B cell (primary cell): ENCODE results near the gene CALHM1. TPM values are rescaled to one million over a fixed set of nuclear protein-coding genes. Genes with fewer than 3 reads are reported as not detected.

Source experiments
- ATAC-seq: fragments of 200-7000 bp; cut with Tn5 transposase; one replicate; pipeline ENCODE4 v1.10.0; 2021; ENCODE audit warnings: low read depth, mild to moderate bottlenecking, moderate number of reproducible peaks, moderate library complexity
- CTCF ChIA-PET: fragments of 350-600 bp; sonication (Branson Sonifier 250); formaldehyde crosslinking; loops from one replicate; lab custom pipeline; 2021; ENCODE audit warnings: antibody characterized with exemption, inconsistent platforms; lab: Charles Lee
- POLR2A ChIA-PET: fragments of 350-600 bp; sonication (Branson Sonifier 250); formaldehyde crosslinking; loops from one replicate; lab custom pipeline; 2021; ENCODE audit warnings: antibody characterized with exemption; lab: Charles Lee
- DNase-seq: peaks from one replicate; pipeline ENCODE4 v3.0.0; 2013
- H2AFZ ChIP-seq: 2 replicates; pipeline ENCODE4 v1.6.1; 2012; ENCODE audit warnings: mild to moderate bottlenecking, low read depth, low read length; ENCODE audit not compliant: insufficient read depth, poor library complexity, severe bottlenecking
- H3K27ac ChIP-seq, 2 donors: 1 replicate in 1 of 2; 2 replicates in 1 of 2; pipeline ENCODE4 v1.5.1; 2012 to 2013; ENCODE audit warnings: low read length in 2 of 2, mild to moderate bottlenecking in 2 of 2, moderate library complexity in 1 of 2
- H3K27me3 ChIP-seq, 4 experiments: fragments of 200-600 bp in 1 of 4; sonication (generic) in 1 of 4; replicated peaks in 1 of 4; 1 replicate in 2 of 4; 2 replicates in 2 of 4; pipeline versions ENCODE4 v1.6.1 to v1.7.0; 2013 to 2016; ENCODE audit warnings: low read length in 3 of 4, mild to moderate bottlenecking in 2 of 4, mixed read lengths in 1 of 4, moderate library complexity in 1 of 4; ENCODE audit not compliant: insufficient read depth in 4 of 4, control insufficient read depth in 3 of 4; ENCODE audit errors: control extremely low read depth in 1 of 4
- H3K36me3 ChIP-seq, 2 experiments: replicated peaks in 1 of 2; 1 replicate in 1 of 2; 2 replicates in 1 of 2; pipeline versions ENCODE4 v1.6.1 to v1.7.1; 2013; ENCODE audit warnings: low read length in 1 of 2; ENCODE audit not compliant: insufficient read depth in 2 of 2, control insufficient read depth in 1 of 2; ENCODE audit errors: control extremely low read depth in 1 of 2, extremely low read depth in 1 of 2
- H3K4me1 ChIP-seq, 2 donors: fragments of 200-600 bp in 1 of 2; sonication (generic) in 1 of 2; 1 replicate in 1 of 2; 2 replicates in 1 of 2; pipeline versions ENCODE4 v1.5.1 to v1.6.1; 2013 to 2017; ENCODE audit warnings: low read length in 2 of 2; ENCODE audit not compliant: control insufficient read depth in 2 of 2, insufficient read depth in 2 of 2
- H3K4me2 ChIP-seq: replicated peaks from 2 replicates; pipeline ENCODE3; 2012; ENCODE audit warnings: mild to moderate bottlenecking, low read depth, low read length; ENCODE audit not compliant: poor library complexity, severe bottlenecking
- H3K4me3 ChIP-seq, 5 experiments: fragments of 200-600 bp in 1 of 5; sonication (generic) in 1 of 5; 1 replicate in 3 of 5; 2 replicates in 2 of 5; pipeline versions ENCODE4 v1.5.1 to v1.7.0; 2011 to 2016; ENCODE audit warnings: low read length in 4 of 5, mild to moderate bottlenecking in 4 of 5, low read depth in 2 of 5, control low read depth in 1 of 5, moderate library complexity in 1 of 5; ENCODE audit not compliant: insufficient read depth in 1 of 5; ENCODE audit errors: control extremely low read depth in 1 of 5, extremely low read depth in 1 of 5
- H3K79me2 ChIP-seq: fragments of 200-600 bp; sonication (generic); one replicate; pipeline ENCODE4 v1.6.0; 2016; ENCODE audit warnings: low read length; ENCODE audit not compliant: control insufficient read depth, insufficient read depth
- H3K9ac ChIP-seq: fragments of 200-600 bp; sonication (generic); 2 replicates; pipeline ENCODE4 v1.6.1; 2017; ENCODE audit warnings: mild to moderate bottlenecking, low read length, moderate library complexity
- H3K9me3 ChIP-seq, 3 donors: one replicate each; pipeline versions ENCODE4 v1.6.1 to v1.7.1; 2013; ENCODE audit warnings: low read length in 2 of 3; ENCODE audit not compliant: control insufficient read depth in 2 of 3, insufficient read depth in 1 of 3; ENCODE audit errors: control extremely low read depth in 1 of 3
- H4K20me1 ChIP-seq: 2 replicates; pipeline ENCODE4 v1.6.0; 2012; ENCODE audit warnings: mild to moderate bottlenecking, low read length; ENCODE audit not compliant: insufficient read depth, control insufficient read depth, poor library complexity, severe bottlenecking
- H3K27ac Mint-ChIP-seq: one replicate; pipeline ENCODE4 v1.8.0; 2021; ENCODE audit warnings: mixed read lengths
- H3K27me3 Mint-ChIP-seq: one replicate; pipeline ENCODE4 v1.8.0; 2021; ENCODE audit warnings: mixed read lengths
- H3K4me1 Mint-ChIP-seq: one replicate; pipeline ENCODE4 v1.8.0; 2021; ENCODE audit warnings: mixed read lengths
- H3K4me3 Mint-ChIP-seq: one replicate; pipeline ENCODE4 v1.8.0; 2021; ENCODE audit warnings: mixed read lengths
- H3K9me3 Mint-ChIP-seq: one replicate; pipeline ENCODE4 v1.8.0; 2022; ENCODE audit warnings: mixed read lengths; ENCODE audit not compliant: insufficient read depth
- EZH2 ChIP-seq: IDR thresholded peaks from 2 replicates; pipeline ENCODE4 v1.6.1; 2012; ENCODE audit warnings: borderline replicate concordance, low read depth, mild to moderate bottlenecking, moderate library complexity, low read length; ENCODE audit not compliant: insufficient read depth, poor library complexity, severe bottlenecking
- WGBS: methylation state at CpG from one replicate; pipeline ENCODE4 v1.1.5; 2013; ENCODE audit warnings: missing lambda C conversion rate; ENCODE audit not compliant: insufficient coverage; 5-methylcytosine and 5-hydroxymethylcytosine counted together
- intact Hi-C: fragments of 100-400 bp; cut with micrococcal nuclease; formaldehyde crosslinking; loops from one replicate; pipeline ENCODE4 v1.10.0; 2022
- polyA plus RNA-seq: library from polyadenylated mRNA; depleted of rRNA; stranded (reverse); fragments of >200 nt; gene quantifications from 2 replicates; pipeline ENCODE4 v1.2.3, GENCODE V29; 2012
- total RNA-seq, 2 donors: library from RNA; stranded (reverse); fragments of 120-200 nt in 1 of 2; gene quantifications; 1 replicate in 1 of 2; 2 replicates in 1 of 2; pipeline versions ENCODE4 v1.2.3 to v1.2.4, GENCODE V29; 2013 to 2022
- TF ChIP-seq, protein P1 (sequence below): fragments of 200-600 bp; IDR thresholded peaks from one replicate; pipeline ENCODE4 v1.8.0; 2022; ENCODE audit warnings: antibody characterized with exemption, mild to moderate bottlenecking

Gene CALHM1
- total and polyA plus RNA-seq, 2 donors (not counting 1 experiment from before 2014, with no cell fraction given), result 0.16 to 0.34 TPM

DNA sequence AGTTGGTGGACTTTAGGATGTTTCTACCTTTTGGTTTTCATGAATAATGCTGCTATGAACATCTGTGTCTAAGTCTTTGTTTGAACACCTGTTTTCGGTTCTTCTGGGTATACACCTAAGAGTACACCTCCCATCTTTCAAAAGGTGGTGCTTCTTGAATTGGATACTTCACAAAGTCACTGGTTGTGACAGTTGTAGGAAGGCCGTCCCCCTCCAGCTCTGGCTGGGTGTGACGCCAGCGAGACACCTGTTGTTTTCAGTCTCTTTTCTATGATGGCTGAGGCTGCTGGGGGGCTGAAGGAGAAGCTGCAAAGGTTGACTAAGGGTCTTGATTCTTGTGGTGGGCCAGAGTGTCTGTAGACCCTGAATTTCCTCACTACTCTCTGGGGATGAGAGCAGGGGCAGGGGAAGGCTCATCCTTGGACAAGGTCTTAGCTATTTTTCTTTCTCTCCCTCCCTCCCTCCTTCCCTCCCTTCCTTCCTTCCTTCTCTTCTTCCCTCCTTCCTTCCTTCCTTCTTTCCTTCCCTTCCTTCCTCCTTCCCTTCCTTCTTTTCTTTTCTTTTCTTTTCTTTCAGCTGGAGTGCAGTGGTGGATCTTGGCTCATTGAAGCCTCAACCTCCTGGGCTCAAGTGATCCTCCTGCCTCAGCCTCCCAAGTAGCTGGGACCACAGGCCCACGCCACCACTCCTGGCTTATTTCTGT, 40.4 kb upstream of the CALHM1 start:
- TF ChIP-seq EZH2, result no peak
- TF ChIP-seq, protein P1, sequence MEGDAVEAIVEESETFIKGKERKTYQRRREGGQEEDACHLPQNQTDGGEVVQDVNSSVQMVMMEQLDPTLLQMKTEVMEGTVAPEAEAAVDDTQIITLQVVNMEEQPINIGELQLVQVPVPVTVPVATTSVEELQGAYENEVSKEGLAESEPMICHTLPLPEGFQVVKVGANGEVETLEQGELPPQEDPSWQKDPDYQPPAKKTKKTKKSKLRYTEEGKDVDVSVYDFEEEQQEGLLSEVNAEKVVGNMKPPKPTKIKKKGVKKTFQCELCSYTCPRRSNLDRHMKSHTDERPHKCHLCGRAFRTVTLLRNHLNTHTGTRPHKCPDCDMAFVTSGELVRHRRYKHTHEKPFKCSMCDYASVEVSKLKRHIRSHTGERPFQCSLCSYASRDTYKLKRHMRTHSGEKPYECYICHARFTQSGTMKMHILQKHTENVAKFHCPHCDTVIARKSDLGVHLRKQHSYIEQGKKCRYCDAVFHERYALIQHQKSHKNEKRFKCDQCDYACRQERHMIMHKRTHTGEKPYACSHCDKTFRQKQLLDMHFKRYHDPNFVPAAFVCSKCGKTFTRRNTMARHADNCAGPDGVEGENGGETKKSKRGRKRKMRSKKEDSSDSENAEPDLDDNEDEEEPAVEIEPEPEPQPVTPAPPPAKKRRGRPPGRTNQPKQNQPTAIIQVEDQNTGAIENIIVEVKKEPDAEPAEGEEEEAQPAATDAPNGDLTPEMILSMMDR, result no peak

DNA sequence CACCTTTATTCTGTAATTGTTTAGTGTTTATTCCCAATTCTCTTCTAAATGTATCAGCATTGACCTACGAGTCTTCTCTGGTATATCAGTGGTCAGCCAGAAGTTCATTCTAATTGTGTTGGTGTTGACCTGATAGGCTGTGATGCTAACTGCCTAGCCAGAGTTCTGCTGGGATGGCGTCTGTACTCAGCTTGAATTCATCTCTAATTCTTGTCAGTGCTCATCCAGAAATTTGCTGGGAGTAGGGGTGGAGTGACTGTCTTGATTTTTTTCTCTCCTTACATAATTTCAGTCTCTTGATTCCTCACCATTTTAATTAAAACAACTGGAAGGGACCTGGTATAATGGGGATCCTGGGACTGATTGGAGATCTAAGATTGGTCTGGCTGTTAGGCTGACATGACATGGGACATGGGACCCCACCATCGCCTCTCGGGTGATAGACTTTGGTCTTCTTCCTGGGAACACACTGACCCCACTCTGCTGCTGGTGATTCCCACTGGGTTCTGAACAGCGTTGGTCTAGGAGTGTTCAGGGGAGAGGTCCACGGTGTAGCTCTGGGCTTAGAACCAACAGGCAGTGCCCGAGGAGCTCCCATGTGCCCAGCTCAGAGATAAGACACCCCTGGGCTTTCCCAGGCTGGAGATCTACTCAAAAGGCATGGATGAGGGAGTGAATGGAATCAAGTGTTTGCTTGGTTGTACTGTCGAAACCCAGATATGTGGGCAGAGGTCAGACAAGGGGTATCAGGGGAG, 38.6 kb upstream of the CALHM1 start:
- TF ChIP-seq, protein P1, result no peak
- no peak for TF ChIP-seq EZH2
- no peak overlapping the region for H3K4me3 ChIP-seq
- H3K4me1 ChIP-seq, result peaks cover 14 to 16% of the 10 kb centered on the region in 2 donors
- H3K4me2 ChIP-seq, result no peak overlapping the region
- H2AFZ ChIP-seq, result no peak overlapping the region
- H3K27ac ChIP-seq, result no peak overlapping the region
- no peaks in the 10 kb centered on the region for H3K79me2 ChIP-seq
- no peaks in the 10 kb centered on the region for H4K20me1 ChIP-seq
- no peak overlapping the region for H3K9ac ChIP-seq
- Mint-ChIP-seq H3K4me3 (no peak overlapping the region), H3K4me1 (peaks cover 15% of the 10 kb centered on the region), H3K27ac (no peak overlapping the region), H3K9me3 (no peaks in the 10 kb centered on the region), H3K27me3 (peaks cover 67% of the 10 kb centered on the region)
- H3K36me3 ChIP-seq, result no peaks in the 10 kb centered on the region
- no peak for ATAC-seq
- ChIA-PET CTCF (interaction anchor here (1.1 kb wide), 1 partner anchor 82 kb away, joined by 4 read pairs; no protein-coding TSS in a partner anchor), POLR2A (no interaction called here)
- intact Hi-C loops, result no loop called here
- WGBS, result 97% methylated on average over 7 of the region's 8 CpGs
- DNase-seq, result no peak
- peaks cover 0 to 35% (median 25%) of the 10 kb centered on the region in 4 experiments for H3K27me3 ChIP-seq
- H3K9me3 ChIP-seq, result peaks cover 0 to 2% (median 0%) of the 10 kb centered on the region in 3 donors

More for the DNA sequence above, 40.4 kb upstream of the CALHM1 start:
- no peak for ATAC-seq
- 94% methylated on average over 3 of the region's 5 CpGs for WGBS
- no peak overlapping the region for H2AFZ ChIP-seq
- intact Hi-C loops, result no loop called here
- no peak for DNase-seq
- H3K27me3 ChIP-seq, result peaks cover 0 to 30% (median 17%) of the 10 kb centered on the region in 4 experiments
- peaks cover 65% of the 10 kb centered on the region for H3K27me3 Mint-ChIP-seq
- H3K27ac ChIP-seq, result no peak overlapping the region
- ChIA-PET POLR2A (no interaction called here), CTCF (no interaction called here)
- H3K4me2 ChIP-seq, result no peak overlapping the region
- no peaks in the 10 kb centered on the region for H4K20me1 ChIP-seq
- no peaks in the 10 kb centered on the region for H3K9me3 Mint-ChIP-seq
- H3K4me3 ChIP-seq, result no peak overlapping the region
- H3K27ac Mint-ChIP-seq, result no peak overlapping the region
- no peaks in the 10 kb centered on the region for H3K36me3 ChIP-seq
- H3K4me3 Mint-ChIP-seq, result no peak overlapping the region
- H3K4me1 ChIP-seq, result peaks cover 7% of the 10 kb centered on the region in 2 donors
- no peaks in the 10 kb centered on the region for H3K9me3 ChIP-seq
- H3K9ac ChIP-seq, result no peak overlapping the region
- peaks cover 5% of the 10 kb centered on the region for H3K4me1 Mint-ChIP-seq
- H3K79me2 ChIP-seq, result no peaks in the 10 kb centered on the region
